Activated CD4-positive, CD25-positive, alpha-beta regulatory T cell treated with anti-CD3 and anti-CD28 coated beads, Interleukin-2, amount 50 U/mL, for 24 hours (primary cell): ENCODE data around the gene CES2.
"Not testable (repeated sequence)": the region's sequence is repeated elsewhere in the genome, so short reads cannot be mapped to it uniquely, and the experiment has no call there.

ENCODE experiments used
- ATAC-seq, 2 donors: fragments of 150-1000 bp; cut with Tn5 transposase; one replicate each; pipeline ENCODE4 v1.10.0; 2021; ENCODE audit warnings: mild to moderate bottlenecking in 1 of 2, moderate library complexity in 1 of 2

Gene CES2

DNA sequence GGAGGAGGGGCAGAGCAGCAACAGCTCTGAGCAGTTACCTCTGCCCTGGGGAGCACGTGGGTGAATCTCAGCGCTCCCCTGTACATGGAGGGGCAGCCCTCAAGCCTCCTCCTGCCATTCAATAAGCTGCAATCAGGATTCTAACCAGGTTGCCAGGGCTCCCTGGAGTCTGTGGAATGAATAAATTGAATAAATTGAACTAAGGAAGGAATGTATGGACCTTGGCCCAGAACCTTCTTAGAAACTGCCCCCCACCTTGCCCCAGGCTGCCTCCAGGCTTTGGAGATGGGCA is 15.1 kb upstream of the CES2 start:
- ATAC-seq = no peak

- ATAC-seq = no peak
Measured at GRCh38 chr16:66920924-66921680, 14.2 kb upstream of the CES2 start.

DNA sequence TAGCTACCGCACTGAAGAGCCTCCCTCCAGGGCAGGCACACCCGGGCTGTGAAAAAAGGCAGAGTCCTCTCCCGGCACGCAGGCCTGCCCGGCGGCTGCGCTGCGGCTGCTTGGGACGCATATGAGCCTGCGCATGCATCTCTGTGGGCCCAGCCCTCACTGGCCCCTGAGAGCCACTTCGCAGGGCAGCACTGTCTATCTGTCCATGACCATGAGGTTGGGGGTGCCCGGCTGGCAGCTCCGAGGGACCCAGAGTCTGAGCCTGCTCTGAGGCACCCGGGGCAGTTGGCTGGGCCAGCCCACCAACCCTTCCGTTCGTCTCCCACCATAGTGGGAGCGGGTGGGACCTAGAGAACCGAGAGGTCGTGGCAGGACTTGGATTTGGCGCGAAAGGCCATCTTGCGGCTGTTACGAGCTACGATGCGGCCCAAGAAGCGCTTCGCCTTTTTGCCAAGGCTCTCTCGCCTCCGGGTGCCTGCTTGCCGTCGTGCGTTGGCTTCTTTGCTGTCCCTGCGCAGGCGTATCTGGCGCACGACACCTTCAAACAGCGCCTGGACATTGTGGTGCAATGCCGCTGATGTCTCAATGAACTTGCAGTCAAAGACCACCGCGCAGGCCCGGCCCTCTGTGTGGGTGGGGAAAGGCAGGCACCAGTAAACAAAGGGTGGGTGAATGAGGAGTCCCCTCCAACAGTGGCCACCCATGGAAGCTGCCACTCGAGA is 13.4 kb upstream of the CES2 start:
- ATAC-seq = no peak

DNA sequence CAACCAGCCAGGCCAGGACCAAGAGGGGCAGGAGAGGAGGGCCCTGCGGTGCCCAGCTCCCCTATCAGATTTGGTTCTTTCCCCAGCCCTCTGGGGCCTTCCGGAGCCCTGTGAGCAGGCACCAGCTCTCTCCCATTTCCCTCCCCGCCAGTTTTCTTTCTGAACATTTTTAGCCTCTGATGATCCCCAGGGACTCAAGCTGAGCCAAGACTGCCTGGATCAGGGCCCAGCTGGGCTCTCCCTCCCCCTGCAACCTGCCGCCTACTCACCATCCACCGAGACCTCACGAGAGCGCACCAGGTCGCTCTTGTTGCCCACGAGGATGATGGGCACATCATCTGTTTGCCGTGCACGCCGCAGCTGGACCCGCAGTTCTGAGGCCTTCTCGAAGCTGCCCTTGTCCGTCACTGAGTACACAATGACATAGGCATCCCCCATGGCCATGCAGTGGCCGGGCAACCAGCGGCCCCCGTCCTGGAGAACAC is 12.0 kb upstream of the CES2 start:
- ATAC-seq = no peak

DNA sequence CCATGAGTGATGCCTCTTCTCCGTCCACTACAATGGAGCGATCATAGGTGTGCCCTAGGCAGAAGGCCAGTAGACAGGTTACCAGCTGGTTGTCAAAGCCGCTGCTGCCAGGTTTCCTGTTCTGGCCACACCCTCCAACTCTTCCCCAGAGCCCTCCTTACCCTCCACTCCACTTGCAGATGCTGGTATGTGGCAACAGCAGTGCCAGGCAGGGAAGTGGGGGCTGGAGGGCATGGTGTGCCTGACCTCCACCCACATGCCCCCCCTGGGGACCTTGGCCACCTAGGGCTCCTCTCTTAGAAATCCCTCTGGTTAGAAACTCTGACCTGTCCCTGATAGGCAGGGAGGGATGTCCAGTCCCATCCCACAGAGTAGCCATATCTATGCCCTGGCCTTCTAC is 11.4 kb upstream of the CES2 start:
- no peak for ATAC-seq

- peak; percentile 65 to 76 for ATAC-seq
Measured at GRCh38 chr16:66924527-66925321, 10.6 kb upstream of the CES2 start.

DNA sequence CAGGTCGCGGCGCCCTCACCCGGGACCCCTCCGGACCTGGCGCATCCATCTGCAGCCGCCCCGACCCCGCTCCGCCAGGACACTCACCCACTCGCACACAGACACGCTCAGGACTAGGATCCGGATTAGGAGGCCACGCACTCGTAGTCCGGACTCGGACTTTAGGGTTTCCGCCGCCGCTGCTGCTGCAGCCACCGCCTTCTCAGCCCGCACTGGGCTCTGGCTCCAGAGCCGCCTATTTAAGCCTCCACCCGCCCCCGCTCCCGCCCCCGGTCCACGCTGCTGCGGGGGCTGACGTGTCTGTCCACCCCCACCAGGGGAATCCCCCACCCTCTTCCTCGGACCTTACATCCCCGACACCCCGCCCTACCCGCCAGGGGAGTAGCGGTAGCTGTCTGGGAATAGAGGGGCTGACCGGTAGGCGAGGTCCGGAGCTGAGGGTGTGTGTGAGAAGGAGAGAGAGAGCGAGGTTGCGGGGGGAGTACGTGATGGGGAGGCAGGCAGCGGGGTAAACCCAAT is 9.9 kb upstream of the CES2 start, which contains the start of gene RRAD:
Gene RRAD, minus strand, starts transcription at position 214 of the 519 bp plus-strand sequence. CDS start 356 bp downstream, outside the sequence.
- no peak for ATAC-seq

GRCh38 chr16:66926171-66926947 is 9.0 kb upstream of the CES2 start:
- ATAC-seq = no peak

- no peak for ATAC-seq
Measured at GRCh38 chr16:66926961-66927436, 8.3 kb upstream of the CES2 start.

GRCh38 chr16:66927918-66928649 is 7.2 kb upstream of the CES2 start:
- no peak for ATAC-seq

- ATAC-seq = no peak
Measured at GRCh38 chr16:66928702-66929388, 6.5 kb upstream of the CES2 start.

- ATAC-seq = no peak
Measured at GRCh38 chr16:66930189-66930588, 5.1 kb upstream of the CES2 start.

DNA sequence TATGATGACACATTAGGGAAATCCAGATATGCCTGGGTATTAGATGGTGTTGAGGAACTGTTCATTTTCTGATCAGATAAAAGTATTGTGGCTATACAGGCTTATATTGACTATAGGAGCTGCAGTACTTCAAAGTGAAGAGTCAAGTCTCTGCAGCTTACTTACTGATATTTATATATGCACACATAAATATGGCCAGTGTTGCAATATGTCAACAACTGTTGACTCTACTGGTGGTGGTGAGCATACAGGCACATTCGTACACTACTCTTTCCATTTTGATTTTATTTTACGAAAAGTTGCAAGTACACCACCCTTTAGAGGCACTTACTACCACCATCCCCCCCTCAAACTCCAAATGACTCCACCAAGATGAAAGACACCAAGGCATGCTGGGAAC is 3.7 kb upstream of the CES2 start:
- no peak for ATAC-seq

GRCh38 chr16:66932076-66932475 is 3.2 kb upstream of the CES2 start:
- ATAC-seq = no peak

- peak; percentile 76 to 81 for ATAC-seq
Measured at GRCh38 chr16:66933776-66934137, 1.6 kb upstream of the CES2 start.

DNA sequence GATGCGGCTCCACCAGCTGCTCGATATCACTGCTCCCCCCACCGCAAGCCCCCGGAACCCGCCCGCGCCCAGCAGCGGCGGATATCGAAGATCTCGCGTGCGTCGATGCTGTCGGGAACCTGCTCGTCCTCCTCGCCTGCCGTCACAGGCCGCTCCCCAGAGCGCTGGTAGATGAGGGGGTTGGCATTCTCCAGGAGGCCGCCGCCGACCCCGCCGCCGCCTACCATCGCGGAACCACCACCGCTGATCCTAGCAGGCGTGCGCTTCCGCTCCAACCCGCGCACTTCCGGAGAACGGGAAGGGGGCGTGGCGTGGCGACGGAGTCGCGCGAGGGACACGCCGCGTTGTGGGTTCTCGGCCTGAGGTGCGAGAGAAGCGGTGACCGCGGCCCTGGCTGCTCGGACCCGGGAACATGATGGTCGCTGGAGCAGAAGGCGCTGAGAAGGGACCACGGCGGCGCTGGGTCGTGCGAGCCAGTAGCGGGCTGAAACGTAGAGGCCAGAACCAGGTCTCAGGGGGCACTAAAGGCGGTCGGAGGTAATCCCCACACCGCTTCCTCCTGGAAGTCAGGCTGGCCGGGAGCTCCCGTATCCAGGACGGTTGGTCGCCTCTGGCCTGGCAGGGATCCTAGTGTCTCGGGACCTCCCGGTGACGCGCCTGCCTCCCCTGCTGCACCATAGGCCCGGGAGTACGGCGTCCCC is 1.0 kb upstream of the CES2 start, which contains the start of gene CIAO2B:
Gene CIAO2B, minus strand, starts transcription at position 265 of the 701 bp plus-strand sequence. Its CDS starts 38 bp downstream, at position 227.
- peak; percentile 86 for ATAC-seq

DNA sequence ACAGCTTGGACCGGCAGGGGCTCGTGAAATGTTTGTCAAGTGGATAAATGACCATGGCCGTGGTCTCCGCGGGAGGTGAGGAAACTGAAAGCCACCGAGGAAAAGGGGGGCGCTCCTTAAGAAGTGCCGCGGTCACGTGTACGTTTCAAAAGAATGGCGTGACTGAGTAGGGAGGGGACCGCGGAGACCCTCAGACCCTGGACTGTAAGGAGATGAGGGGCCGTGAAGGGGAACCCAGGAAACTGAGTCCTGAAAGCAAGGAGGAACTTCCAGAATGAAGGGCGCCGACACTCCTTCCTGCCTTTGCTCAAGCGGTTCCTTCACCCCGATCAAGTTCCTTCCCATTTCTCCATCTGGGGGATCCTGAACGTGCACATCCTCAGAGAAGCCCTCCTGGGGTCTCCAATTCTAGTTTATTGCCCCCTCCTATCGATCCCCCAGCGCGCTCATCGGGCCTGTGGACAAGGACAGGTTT is 440 bp upstream of the CES2 start:
- not testable (repeated sequence) for ATAC-seq

- ATAC-seq = no peak
Measured at GRCh38 chr16:66936462-66936861, 1.1 kb downstream of the CES2 start.

GRCh38 chr16:66936889-66937554 is 1.7 kb downstream of the CES2 start:
- ATAC-seq = no peak
